Measurements from ENCODE around the gene GPR152. TPM values are rescaled to one million over a fixed set of nuclear protein-coding genes. Genes with fewer than 3 reads are reported as not detected.
"Not testable (repeated sequence)": the region's sequence is repeated elsewhere in the genome, so short reads cannot be mapped to it uniquely, and the experiment has no call there.

GPR152 gene
- total and polyA plus RNA-seq, 2 donors (not counting 3 experiments of a cell fraction or from before 2014, with no cell fraction given) = not detected

- Histone ChIP-seq H3K36me3 (ENCODE audit: control insufficient read depth in 2 of 2, extremely low read depth in 1 of 2, insufficient read depth in 2 of 2, low read length in 2 of 2) (no peaks in the 10 kb centered on the region), H4K20me1 (replicated peaks; ENCODE audit: control insufficient read depth, extremely low read depth, insufficient read depth, low read length) (no peaks in the 10 kb centered on the region), H3K4me2 (ENCODE audit: insufficient read depth, low read length) (no peak overlapping the region), H3K9me1 (replicated peaks; ENCODE audit: control insufficient read depth, extremely low read depth, insufficient read depth, low read length) (no peaks in the 10 kb centered on the region), H3K4me1 (ENCODE audit: control insufficient read depth, extremely low read depth, insufficient read depth, low read length) (peaks cover 14% of the 10 kb centered on the region), H3K4me3 (replicated peaks in 1 of 3; ENCODE audit: insufficient read depth in 1 of 3, low read depth in 1 of 3, low read length in 3 of 3) (no peak overlapping the region), H3K9me3 (replicated peaks; ENCODE audit: control insufficient read depth, insufficient read depth, low read length) (no peaks in the 10 kb centered on the region), H3K79me2 (ENCODE audit: control insufficient read depth, insufficient read depth, low read length) (peaks cover 14% of the 10 kb centered on the region), H3K27me3 (ENCODE audit: control insufficient read depth in 2 of 2, insufficient read depth in 2 of 2, low read length in 2 of 2) (no peaks in the 10 kb centered on the region), H3K9ac (replicated peaks; ENCODE audit: extremely low read depth, insufficient read depth, low read length) (no peak overlapping the region), H3K27ac (ENCODE audit: insufficient read depth, low read depth, low read length) (no peak overlapping the region), H2AFZ (ENCODE audit: low read depth, low read length) (no peak overlapping the region)
- dilution Hi-C loops (cut with MboI; ENCODE audit: extremely low pct_ligation_motif_present, low sequenced_read_pairs) = no loop called here
- no TSS peak for BruUV-seq (replicated peaks)
- ChIA-PET CTCF (interaction anchor here (1.2 to 2.5 kb wide), 2 partner anchors 13 to 16 kb away, joined by 4 to 6 read pairs; no protein-coding TSS in a partner anchor), POLR2A (interaction anchor here (0.6 kb wide), 1 partner anchor 13 kb away, joined by 8 read pairs; the partner anchor contains the start of gene RAD9A)
- TF ChIP-seq POLR2A (IDR thresholded peaks at IDR 0.05; ENCODE audit: low read depth, low read length) (no peak), POLR2AphosphoS5 (IDR thresholded peaks at IDR 0.05; ENCODE audit: insufficient read depth, low read depth, low read length) (no peak), MYC (IDR thresholded peaks at IDR 0.05; ENCODE audit: low read depth, low read length) (no peak), JUN (IDR thresholded peaks at IDR 0.05; ENCODE audit: borderline replicate concordance, insufficient read depth, insufficient read length, low read depth) (no peak), FOS (IDR thresholded peaks at IDR 0.05; ENCODE audit: borderline replicate concordance, insufficient read depth, low read length) (no peak), GATA2 (IDR thresholded peaks at IDR 0.05; ENCODE audit: insufficient read depth, insufficient read length, low read depth, low read length) (no peak), EZH2 (IDR thresholded peaks at IDR 0.05; ENCODE audit: borderline replicate concordance, low read depth, low read length, severe bottlenecking) (no peak)
- TF ChIP-seq, protein P1, sequence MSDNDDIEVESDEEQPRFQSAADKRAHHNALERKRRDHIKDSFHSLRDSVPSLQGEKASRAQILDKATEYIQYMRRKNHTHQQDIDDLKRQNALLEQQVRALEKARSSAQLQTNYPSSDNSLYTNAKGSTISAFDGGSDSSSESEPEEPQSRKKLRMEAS (IDR thresholded peaks at IDR 0.05; ENCODE audit: insufficient read depth, insufficient read length) = no peak
- TF ChIP-seq, protein P2, sequence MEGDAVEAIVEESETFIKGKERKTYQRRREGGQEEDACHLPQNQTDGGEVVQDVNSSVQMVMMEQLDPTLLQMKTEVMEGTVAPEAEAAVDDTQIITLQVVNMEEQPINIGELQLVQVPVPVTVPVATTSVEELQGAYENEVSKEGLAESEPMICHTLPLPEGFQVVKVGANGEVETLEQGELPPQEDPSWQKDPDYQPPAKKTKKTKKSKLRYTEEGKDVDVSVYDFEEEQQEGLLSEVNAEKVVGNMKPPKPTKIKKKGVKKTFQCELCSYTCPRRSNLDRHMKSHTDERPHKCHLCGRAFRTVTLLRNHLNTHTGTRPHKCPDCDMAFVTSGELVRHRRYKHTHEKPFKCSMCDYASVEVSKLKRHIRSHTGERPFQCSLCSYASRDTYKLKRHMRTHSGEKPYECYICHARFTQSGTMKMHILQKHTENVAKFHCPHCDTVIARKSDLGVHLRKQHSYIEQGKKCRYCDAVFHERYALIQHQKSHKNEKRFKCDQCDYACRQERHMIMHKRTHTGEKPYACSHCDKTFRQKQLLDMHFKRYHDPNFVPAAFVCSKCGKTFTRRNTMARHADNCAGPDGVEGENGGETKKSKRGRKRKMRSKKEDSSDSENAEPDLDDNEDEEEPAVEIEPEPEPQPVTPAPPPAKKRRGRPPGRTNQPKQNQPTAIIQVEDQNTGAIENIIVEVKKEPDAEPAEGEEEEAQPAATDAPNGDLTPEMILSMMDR (IDR thresholded peaks at IDR 0.05; ENCODE audit: extremely low read depth in 1 of 2, insufficient read depth in 1 of 2, low read depth in 1 of 2, low read length in 2 of 2) = no peak
- intact Hi-C loops (cut with micrococcal nuclease) = no loop called here
- DNase-seq (ENCODE audit: low read depth, low spot score) = no peak
- no peak for FAIRE-seq
These were observed 47.9 kb downstream of the GPR152 start for GRCh38 chr11:67404515-67405195.

- not testable (repeated sequence) for H3K27ac ChIP-seq (ENCODE audit: insufficient read depth, low read depth, low read length)
- peaks cover 14% of the 10 kb centered on the region for H3K4me1 ChIP-seq (ENCODE audit: control insufficient read depth, extremely low read depth, insufficient read depth, low read length)
These were observed 49.4 kb downstream of the GPR152 start for GRCh38 chr11:67403085-67403484.

More at GRCh38 chr11:67403085-67403484, 49.4 kb downstream of the GPR152 start:
- H3K4me3 ChIP-seq (replicated peaks in 1 of 3; ENCODE audit: insufficient read depth in 1 of 3, low read depth in 1 of 3, low read length in 3 of 3); POLR2A ChIA-PET; BruUV-seq (replicated peaks); H3K9me1 ChIP-seq (replicated peaks; ENCODE audit: control insufficient read depth, extremely low read depth, insufficient read depth, low read length); H4K20me1 ChIP-seq (replicated peaks; ENCODE audit: control insufficient read depth, extremely low read depth, insufficient read depth, low read length); dilution Hi-C loops (cut with MboI; ENCODE audit: extremely low pct_ligation_motif_present, low sequenced_read_pairs); FAIRE-seq; H3K4me2 ChIP-seq (ENCODE audit: insufficient read depth, low read length); H3K27me3 ChIP-seq (ENCODE audit: control insufficient read depth in 2 of 2, insufficient read depth in 2 of 2, low read length in 2 of 2); DNase-seq (ENCODE audit: low read depth, low spot score); H2AFZ ChIP-seq (ENCODE audit: low read depth, low read length); H3K9me3 ChIP-seq (replicated peaks; ENCODE audit: control insufficient read depth, insufficient read depth, low read length); H3K9ac ChIP-seq (replicated peaks; ENCODE audit: extremely low read depth, insufficient read depth, low read length): not testable (repeated sequence)
- peaks cover 4 to 15% of the 10 kb centered on the region in 2 experiments for H3K36me3 ChIP-seq (ENCODE audit: control insufficient read depth in 2 of 2, extremely low read depth in 1 of 2, insufficient read depth in 2 of 2, low read length in 2 of 2)
- CTCF ChIA-PET = interaction anchor here (0.7 to 4.2 kb wide), 4 partner anchors 17 to 135 kb away, joined by 3 to 30 read pairs (median 8); no protein-coding TSS in a partner anchor
- intact Hi-C loops (cut with micrococcal nuclease) = loop anchor here (2.0 kb wide), 1 partner anchor 40 kb away; the partner anchor contains the start of gene CORO1B
- peaks cover 19% of the 10 kb centered on the region for H3K79me2 ChIP-seq (ENCODE audit: control insufficient read depth, insufficient read depth, low read length)

Measured in endothelial cell of umbilical vein (primary cell).